Measurements from ENCODE around the gene TINCR.
"Not testable (repeated sequence)": the region's sequence is repeated elsewhere in the genome, so short reads cannot be mapped to it uniquely, and the experiment has no call there.

TINCR gene

DNA sequence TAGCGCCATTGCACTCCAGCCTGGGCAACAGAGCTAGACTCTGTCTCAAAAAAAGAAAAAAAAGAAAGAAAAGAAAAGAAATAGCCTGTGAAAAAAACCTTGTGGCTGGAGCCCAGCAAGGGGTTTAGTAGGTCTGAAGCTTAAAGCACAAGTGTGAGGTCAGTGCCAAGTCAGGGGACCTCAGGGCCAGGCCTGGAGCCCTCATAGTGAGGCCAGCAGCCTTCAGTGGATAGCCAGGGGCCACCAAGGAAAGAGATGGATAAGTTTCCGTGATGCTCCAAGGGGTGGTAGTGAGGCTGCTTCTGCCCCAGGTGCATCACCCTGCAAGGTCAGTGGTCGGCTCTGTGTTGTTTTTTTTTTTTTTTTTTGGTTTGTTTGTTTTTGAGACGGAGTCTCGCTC is 12.9 kb downstream of the TINCR start:
- FAIRE-seq (no peak), DNase-seq (ENCODE audit: insufficient read length) (no peak)
- TF ChIP-seq POLR2AphosphoS5 (IDR thresholded peaks at IDR 0.05; ENCODE audit: low read depth, low read length) = no peak
- no peak for TF ChIP-seq TAF1 (IDR thresholded peaks at IDR 0.05; ENCODE audit: borderline replicate concordance, low read depth, low read length)

DNA sequence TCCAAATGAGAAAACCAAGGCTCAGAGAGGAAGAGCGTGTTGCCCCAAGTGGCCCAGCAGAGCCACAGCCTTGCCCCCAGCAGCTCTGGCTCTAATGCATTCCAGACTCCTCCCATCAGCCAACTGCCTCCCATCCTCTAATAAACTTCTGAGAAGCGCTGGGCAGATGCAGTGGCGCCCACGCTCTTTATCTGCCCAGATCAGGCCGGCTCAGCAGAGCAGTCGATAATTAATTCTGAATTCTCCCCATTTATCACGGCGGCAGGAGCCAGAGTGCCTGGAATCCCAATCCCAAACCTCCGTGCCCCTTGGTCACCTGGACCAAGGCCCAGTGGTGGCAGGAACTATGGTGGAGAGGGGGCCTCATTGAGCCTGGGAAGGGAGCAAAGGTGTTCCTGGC is 13.9 kb downstream of the TINCR start:
- FAIRE-seq = no peak
- TF ChIP-seq POLR2AphosphoS5 (IDR thresholded peaks at IDR 0.05; ENCODE audit: low read depth, low read length) (no peak), TAF1 (IDR thresholded peaks at IDR 0.05; ENCODE audit: borderline replicate concordance, low read depth, low read length) (no peak), POLR2A (IDR thresholded peaks at IDR 0.05; ENCODE audit: low read depth, low read length) (no peak)
- DNase-seq (ENCODE audit: insufficient read length) = no peak

DNA sequence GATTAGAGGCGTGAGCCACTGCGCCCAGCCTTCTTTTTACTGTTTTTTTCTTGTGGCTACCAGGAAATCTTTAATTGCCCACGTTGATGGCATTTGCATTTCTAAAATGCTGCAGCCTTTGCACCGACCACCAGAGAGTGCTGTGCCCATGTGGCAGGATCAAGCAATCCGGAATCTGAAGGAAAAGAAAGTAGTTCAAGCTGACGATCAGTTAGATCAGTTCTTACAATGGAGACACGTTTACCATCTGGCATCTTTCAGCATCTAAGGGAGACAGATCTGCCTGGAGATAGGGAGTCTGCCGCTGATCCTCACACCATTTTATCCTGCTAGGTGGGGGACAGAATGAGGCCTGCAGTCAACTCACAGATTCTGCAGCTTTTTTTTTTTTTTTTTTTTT is 19.9 kb downstream of the TINCR start:
- no peak for FAIRE-seq
- no peak for TF ChIP-seq POLR2AphosphoS5 (IDR thresholded peaks at IDR 0.05; ENCODE audit: low read depth, low read length)
- no peak for TF ChIP-seq TAF1 (IDR thresholded peaks at IDR 0.05; ENCODE audit: borderline replicate concordance, low read depth, low read length)
- TF ChIP-seq POLR2A (IDR thresholded peaks at IDR 0.05; ENCODE audit: low read depth, low read length) = no peak
- no peak for DNase-seq (ENCODE audit: insufficient read length)

DNA sequence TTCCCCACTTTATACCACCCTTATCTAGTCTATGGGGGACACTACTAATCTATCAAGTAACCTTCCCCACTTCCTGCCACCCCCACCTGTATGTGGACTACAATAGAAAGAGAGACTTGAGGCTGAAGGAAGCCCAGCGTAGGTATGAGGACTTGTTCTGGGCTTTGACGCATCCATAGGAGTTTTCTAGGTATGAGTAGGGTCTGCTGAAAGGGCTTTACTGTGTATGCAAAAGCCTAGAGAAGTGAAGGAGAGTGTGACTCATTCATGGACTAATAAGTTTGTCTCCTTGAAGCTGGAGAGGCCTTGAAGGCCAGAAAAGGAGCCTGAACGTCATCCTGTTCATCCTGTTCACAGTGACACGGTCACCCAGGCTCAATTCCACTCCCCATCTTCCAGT is 21.8 kb downstream of the TINCR start:
- DNase-seq (ENCODE audit: insufficient read length) (no peak), FAIRE-seq (no peak)
- TF ChIP-seq POLR2A (IDR thresholded peaks at IDR 0.05; ENCODE audit: low read depth, low read length) (no peak), TAF1 (IDR thresholded peaks at IDR 0.05; ENCODE audit: borderline replicate concordance, low read depth, low read length) (no peak), POLR2AphosphoS5 (IDR thresholded peaks at IDR 0.05; ENCODE audit: low read depth, low read length) (no peak)

DNA sequence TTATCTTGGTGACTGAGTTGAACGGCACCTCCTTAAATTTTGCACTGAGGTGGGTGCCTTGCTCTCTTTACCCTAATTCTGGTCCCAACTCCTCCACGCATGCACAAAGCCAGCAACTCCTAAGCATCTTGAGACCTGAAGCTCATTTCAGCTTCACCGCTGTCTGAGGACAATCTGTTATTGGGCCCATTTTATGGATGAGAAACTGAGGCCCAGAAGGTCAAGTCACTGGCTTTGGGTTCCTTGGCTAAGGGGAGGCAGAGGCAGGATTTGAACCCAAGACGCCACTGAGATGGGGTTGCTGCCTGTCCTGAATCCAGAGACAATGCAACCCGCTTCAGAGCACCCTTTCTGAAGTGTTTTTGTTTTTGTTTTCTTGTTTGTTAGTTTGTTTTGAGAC is 22.7 kb downstream of the TINCR start:
- DNase-seq (ENCODE audit: insufficient read length) (no peak), FAIRE-seq (no peak)
- no peak for TF ChIP-seq POLR2A (IDR thresholded peaks at IDR 0.05; ENCODE audit: low read depth, low read length)
- no peak for TF ChIP-seq POLR2AphosphoS5 (IDR thresholded peaks at IDR 0.05; ENCODE audit: low read depth, low read length)
- TF ChIP-seq TAF1 (IDR thresholded peaks at IDR 0.05; ENCODE audit: borderline replicate concordance, low read depth, low read length) = no peak

DNA sequence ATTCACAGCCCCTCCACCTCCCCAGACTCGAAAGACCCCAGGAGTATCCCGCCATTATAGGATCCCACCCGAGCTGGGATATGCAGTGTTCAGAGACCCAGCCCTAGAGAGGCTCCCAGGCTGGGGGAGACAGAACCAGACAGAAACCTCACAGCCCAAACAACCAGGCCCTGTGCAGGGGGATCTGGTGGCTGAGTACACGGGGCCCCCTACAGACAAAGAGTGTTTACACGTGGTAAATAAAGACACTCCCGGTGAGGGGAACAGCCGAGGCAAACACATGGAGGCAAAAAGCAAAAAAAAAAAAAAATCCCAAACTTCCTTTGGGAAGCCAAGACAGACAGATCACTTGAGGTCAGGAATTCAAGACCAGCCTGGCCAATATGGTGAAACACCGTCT is 25.1 kb downstream of the TINCR start:
- TF ChIP-seq POLR2AphosphoS5 (IDR thresholded peaks at IDR 0.05; ENCODE audit: low read depth, low read length) (no peak), TAF1 (IDR thresholded peaks at IDR 0.05; ENCODE audit: borderline replicate concordance, low read depth, low read length) (no peak), POLR2A (IDR thresholded peaks at IDR 0.05; ENCODE audit: low read depth, low read length) (no peak)
- FAIRE-seq (no peak), DNase-seq (ENCODE audit: insufficient read length) (no peak)

DNA sequence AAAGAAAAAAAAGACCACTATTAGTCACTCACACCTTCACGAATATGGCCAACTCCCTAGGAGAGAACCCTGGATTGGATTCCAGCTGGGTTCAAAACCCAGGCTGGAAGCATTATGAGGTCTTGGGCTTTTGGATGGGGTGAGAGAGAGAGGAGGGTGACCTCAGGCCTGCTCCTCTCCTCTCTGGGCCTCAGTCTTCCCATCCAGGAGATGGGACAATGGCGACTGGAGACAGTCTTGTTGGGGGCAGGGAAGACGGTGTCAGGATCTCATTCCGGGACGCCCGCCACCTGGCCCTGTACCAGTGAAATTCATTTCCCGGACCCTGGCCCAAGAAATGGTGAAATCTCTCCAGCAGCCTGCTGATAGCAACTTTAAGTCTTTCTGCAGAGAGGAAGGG is 26.3 kb downstream of the TINCR start:
- no peak for FAIRE-seq
- TF ChIP-seq POLR2A (IDR thresholded peaks at IDR 0.05; ENCODE audit: low read depth, low read length) (no peak), TAF1 (IDR thresholded peaks at IDR 0.05; ENCODE audit: borderline replicate concordance, low read depth, low read length) (no peak), POLR2AphosphoS5 (IDR thresholded peaks at IDR 0.05; ENCODE audit: low read depth, low read length) (no peak)
- no peak for DNase-seq (ENCODE audit: insufficient read length)

DNA sequence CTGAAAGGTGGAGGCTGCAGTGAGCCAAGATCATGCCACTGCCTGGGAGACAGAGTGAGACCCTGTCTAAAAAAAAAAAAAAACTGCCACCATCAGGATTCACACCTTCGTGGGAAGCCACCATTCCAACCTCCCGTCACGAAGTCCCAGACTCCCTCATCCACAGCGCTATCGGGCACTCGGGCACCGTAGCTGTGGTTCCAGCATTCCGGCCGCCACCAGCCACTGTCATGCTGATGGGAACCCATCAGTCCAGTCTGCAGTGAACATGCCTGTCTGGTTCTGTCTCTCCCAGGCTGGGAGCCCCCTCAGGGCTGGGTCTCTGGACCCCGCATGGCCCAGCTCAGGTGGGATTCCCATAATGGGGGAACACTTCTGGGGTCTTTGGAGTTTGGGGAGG is 27.5 kb downstream of the TINCR start:
- FAIRE-seq (no peak), DNase-seq (ENCODE audit: insufficient read length) (no peak)
- TF ChIP-seq POLR2AphosphoS5 (IDR thresholded peaks at IDR 0.05; ENCODE audit: low read depth, low read length) (no peak), TAF1 (IDR thresholded peaks at IDR 0.05; ENCODE audit: borderline replicate concordance, low read depth, low read length) (no peak), POLR2A (IDR thresholded peaks at IDR 0.05; ENCODE audit: low read depth, low read length) (no peak)

DNA sequence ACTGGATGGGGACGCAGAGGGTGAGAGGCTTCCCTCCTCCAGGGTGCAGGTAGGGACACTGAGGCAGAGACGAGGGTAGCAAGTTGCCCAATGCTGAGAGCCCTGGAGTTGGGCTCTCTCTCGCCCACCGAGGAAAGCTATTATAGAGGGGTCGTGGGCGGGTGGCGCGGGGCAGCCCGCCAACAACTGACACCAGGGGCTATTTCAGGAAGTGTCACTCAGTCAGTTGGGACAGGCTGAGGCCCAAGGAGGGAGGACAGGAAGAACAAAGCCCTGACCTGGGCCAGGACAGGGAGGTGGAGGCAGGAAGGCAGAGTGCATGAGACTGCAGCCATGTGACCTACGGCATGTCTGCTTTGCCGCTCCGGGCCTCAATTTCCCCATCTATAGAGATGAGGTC is 29.9 kb downstream of the TINCR start:
- FAIRE-seq (no peak), DNase-seq (ENCODE audit: insufficient read length) (no peak)
- TF ChIP-seq POLR2AphosphoS5 (IDR thresholded peaks at IDR 0.05; ENCODE audit: low read depth, low read length) = no peak
- TF ChIP-seq TAF1 (IDR thresholded peaks at IDR 0.05; ENCODE audit: borderline replicate concordance, low read depth, low read length) = no peak
- TF ChIP-seq POLR2A (IDR thresholded peaks at IDR 0.05; ENCODE audit: low read depth, low read length) = no peak

DNA sequence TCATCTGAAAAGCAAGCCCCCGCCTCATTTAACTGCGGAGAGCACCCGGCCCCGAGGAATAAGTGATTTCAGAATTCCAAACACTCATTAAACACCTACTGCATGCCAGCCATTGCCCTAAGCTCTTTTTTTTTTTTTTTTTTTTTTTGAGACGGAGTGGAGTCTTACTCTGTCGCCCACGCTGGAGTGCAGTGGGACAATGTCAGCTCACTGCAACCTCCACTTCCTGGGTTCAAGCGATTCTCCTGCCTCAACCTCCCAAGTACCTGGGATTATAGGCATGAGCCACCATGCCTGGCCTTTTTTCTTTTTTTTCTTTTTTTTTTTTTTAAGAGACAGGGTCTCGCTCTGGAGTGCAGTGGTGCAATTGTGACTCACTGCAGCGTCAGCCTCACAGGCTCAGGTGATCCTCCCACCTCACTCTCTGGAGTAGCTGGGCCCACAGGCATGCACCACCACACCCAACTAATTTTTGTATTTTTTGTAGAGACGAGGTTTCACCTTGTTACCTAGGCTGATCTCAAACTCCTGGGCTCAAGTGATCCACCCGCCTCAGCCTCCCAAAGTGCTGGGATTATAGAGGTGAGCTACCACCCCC is 30.7 kb downstream of the TINCR start:
- DNase-seq (ENCODE audit: insufficient read length); FAIRE-seq: not testable (repeated sequence)

DNA sequence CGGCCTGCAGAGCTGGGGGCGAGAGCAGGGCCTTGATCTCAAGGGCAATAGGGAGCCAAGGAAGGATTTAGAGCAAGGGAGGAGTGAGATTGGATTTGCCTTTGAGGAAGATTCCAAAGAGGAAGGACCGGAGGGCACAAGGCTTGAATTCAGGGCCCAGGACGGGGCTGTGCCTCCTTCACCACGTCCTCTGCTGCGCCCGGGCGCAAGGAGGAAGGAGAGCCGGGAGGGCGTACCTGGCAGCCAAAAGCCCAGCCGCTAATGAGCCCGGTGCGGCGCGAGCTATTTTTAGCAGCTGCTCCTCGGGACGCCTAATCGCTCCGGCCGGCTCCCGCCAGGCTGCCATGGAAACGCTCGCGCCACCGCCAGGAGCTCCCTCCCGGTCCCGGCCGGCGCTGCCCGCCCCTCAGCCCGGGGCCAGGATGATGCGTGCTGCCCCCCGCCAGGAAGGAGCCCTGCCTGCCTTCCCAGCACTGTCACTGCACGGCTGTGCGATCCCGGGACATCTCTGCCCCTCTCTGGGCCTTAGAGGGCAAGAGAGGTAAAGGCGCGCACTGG is 31.3 kb downstream of the TINCR start:
- no peak for TF ChIP-seq TAF1 (IDR thresholded peaks at IDR 0.05; ENCODE audit: borderline replicate concordance, low read depth, low read length)
- TF ChIP-seq POLR2A (IDR thresholded peaks at IDR 0.05; ENCODE audit: low read depth, low read length) = no peak
- no peak for TF ChIP-seq POLR2AphosphoS5 (IDR thresholded peaks at IDR 0.05; ENCODE audit: low read depth, low read length)
- FAIRE-seq = no peak
- no peak for DNase-seq (ENCODE audit: insufficient read length)

DNA sequence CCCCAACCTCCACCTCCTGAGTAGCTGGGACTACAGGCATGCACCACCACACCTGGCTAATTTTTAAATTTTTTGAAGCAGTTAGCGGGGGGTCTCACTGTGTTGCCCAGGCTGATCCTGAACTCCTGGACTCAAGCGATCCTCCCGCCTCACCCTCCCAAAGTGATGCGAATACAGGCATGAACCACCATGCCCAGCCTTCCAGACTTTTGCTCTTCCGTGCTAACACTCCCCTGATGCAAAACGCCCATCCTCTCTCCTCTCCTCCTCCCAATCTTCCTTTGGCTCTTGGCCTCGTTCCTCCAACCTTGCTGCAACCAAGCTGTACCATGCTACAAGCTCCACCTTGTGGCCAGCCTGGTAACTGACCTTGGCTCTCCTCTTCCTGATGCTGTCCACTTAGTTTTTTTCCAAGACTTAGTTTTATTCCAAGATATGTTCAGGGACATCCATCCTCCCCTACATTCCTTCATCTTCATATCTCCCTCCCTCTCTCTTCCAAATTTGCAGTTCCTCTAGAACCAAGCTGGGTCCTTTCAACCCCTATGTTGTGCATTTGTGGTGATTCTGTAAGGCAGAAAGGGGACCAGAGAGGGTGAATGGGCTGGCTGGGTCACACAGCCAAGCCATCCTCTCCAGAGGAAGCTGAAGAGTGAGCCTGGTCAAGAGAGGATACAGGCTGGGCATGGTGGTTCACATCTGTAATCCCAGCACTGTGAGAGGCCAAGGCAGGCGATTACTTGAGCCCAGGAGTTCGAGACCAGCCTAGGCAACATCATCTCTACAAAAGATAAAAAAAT is 32.8 kb downstream of the TINCR start:
- FAIRE-seq (no peak), DNase-seq (ENCODE audit: insufficient read length) (no peak)
- TF ChIP-seq TAF1 (IDR thresholded peaks at IDR 0.05; ENCODE audit: borderline replicate concordance, low read depth, low read length) = no peak
- TF ChIP-seq POLR2AphosphoS5 (IDR thresholded peaks at IDR 0.05; ENCODE audit: low read depth, low read length) = no peak
- TF ChIP-seq POLR2A (IDR thresholded peaks at IDR 0.05; ENCODE audit: low read depth, low read length) = no peak

All from GM12892 (cell line).